Panc1 (cell line): ENCODE results near the gene ERCC1. TPM values are rescaled to one million over a fixed set of nuclear protein-coding genes. Genes with fewer than 3 reads are reported as not detected.

Source experiments
- ATAC-seq: fragments of 200-7000 bp; cut with Tn5 transposase; 2 replicates; pipeline ENCODE4 v1.9.1; 2020; ENCODE audit warnings: mild to moderate bottlenecking, moderate library complexity
- BruUV-seq: library from RNA; stranded (reverse); fragments of 400-500 nt; replicated peaks from 2 replicates; lab custom pipeline; 2021; lab: Mats Ljungman, UMichigan
- CTCF ChIA-PET: fragments of 300-600 bp; sonication (Branson Sonifier 250); formaldehyde crosslinking; loops from one replicate; lab custom pipeline; 2022; ENCODE audit warnings: antibody characterized with exemption; lab: Charles Lee
- POLR2A ChIA-PET: fragments of 300-600 bp; sonication (Branson Sonifier 250); formaldehyde crosslinking; loops from one replicate; lab custom pipeline; 2022; ENCODE audit warnings: antibody characterized with exemption; lab: Charles Lee
- DNase-seq: peaks from one replicate; pipeline ENCODE4 v3.0.0-alpha.2; 2010; ENCODE audit warnings: low read depth, low spot score
- H3K27ac ChIP-seq: 2 replicates; pipeline ENCODE4 v1.5.1; 2011; ENCODE audit warnings: mild to moderate bottlenecking, low read length, inconsistent platforms
- H3K27me3 ChIP-seq: fragments of 200-500 bp; sonication (Bioruptor generic); 2 replicates; pipeline ENCODE4 v1.6.0; 2014; ENCODE audit warnings: low read length, inconsistent platforms; ENCODE audit not compliant: control insufficient read depth, insufficient read depth
- H3K36me3 ChIP-seq: fragments of 200-500 bp; sonication (Bioruptor generic); 2 replicates; pipeline ENCODE4 v1.5.1; 2014; ENCODE audit warnings: inconsistent platforms, mild to moderate bottlenecking, low read length, moderate library complexity; ENCODE audit not compliant: control insufficient read depth, insufficient read depth
- H3K4me1 ChIP-seq: 2 replicates; pipeline ENCODE4 v1.5.1; 2011; ENCODE audit warnings: inconsistent platforms, mild to moderate bottlenecking, low read length, moderate library complexity; ENCODE audit not compliant: control insufficient read depth, insufficient read depth
- H3K4me3 ChIP-seq, 2 experiments: 2 replicates each; pipeline ENCODE4 v1.5.1; 2011 to 2012; ENCODE audit warnings: low read depth in 2 of 2, low read length in 2 of 2, mild to moderate bottlenecking in 2 of 2, inconsistent platforms in 1 of 2, moderate library complexity in 1 of 2
- H3K9me3 ChIP-seq: fragments of 200-500 bp; sonication (Bioruptor generic); 2 replicates; pipeline ENCODE4 v1.5.1; 2014; ENCODE audit warnings: low read depth, mild to moderate bottlenecking, inconsistent platforms, low read length, moderate library complexity; ENCODE audit not compliant: control insufficient read depth, insufficient read depth
- POLR2AphosphoS5 ChIP-seq: IDR thresholded peaks from 2 replicates; pipeline ENCODE4 v1.6.1; 2012; ENCODE audit warnings: mild to moderate bottlenecking, low read depth, low read length, moderate library complexity
- SIN3A ChIP-seq: IDR thresholded peaks from 2 replicates; pipeline ENCODE4 v1.6.1; 2012; ENCODE audit warnings: low read depth, mild to moderate bottlenecking, low read length, moderate library complexity, borderline replicate concordance; ENCODE audit not compliant: insufficient read depth
- TCF7L2 ChIP-seq: IDR thresholded peaks from 2 replicates; pipeline ENCODE4 v1.6.1; 2011; ENCODE audit warnings: mild to moderate bottlenecking, low read depth, low read length, inconsistent platforms
- in situ Hi-C: cut with HindIII; loops from 2 replicates; pipeline ENCODE4 v1.10.0; 2016; ENCODE audit warnings: low sequenced_read_pairs, low pct_unique_long_range_greater_than_20kb
- intact Hi-C: fragments of 100-400 bp; cut with micrococcal nuclease; formaldehyde crosslinking; loops from one replicate; pipeline ENCODE4 v1.10.0; 2022; ENCODE audit not compliant: unreplicated experiment
- total RNA-seq: library from RNA; stranded (reverse); gene quantifications from one replicate; pipeline ENCODE4 v1.2.1, GENCODE V29; 2021; ENCODE audit not compliant: unreplicated experiment
- TF ChIP-seq, protein P1 (sequence below), 2 experiments: IDR thresholded peaks; 2 replicates each; pipeline ENCODE4 v1.6.1; 2011 to 2012; ENCODE audit warnings: low read depth in 2 of 2, control low read depth in 1 of 2, low read length in 1 of 2, mild to moderate bottlenecking in 1 of 2, moderate library complexity in 1 of 2; ENCODE audit not compliant: insufficient read depth in 1 of 2
- TF ChIP-seq, protein P2 (sequence below): fragments of 450-650 bp; IDR thresholded peaks from 2 replicates; pipeline ENCODE4 v1.5.1; 2017; ENCODE audit warnings: mild to moderate bottlenecking

Gene ERCC1
- total RNA-seq, 1 experiment from 2014 or later = 80.3 TPM

DNA sequence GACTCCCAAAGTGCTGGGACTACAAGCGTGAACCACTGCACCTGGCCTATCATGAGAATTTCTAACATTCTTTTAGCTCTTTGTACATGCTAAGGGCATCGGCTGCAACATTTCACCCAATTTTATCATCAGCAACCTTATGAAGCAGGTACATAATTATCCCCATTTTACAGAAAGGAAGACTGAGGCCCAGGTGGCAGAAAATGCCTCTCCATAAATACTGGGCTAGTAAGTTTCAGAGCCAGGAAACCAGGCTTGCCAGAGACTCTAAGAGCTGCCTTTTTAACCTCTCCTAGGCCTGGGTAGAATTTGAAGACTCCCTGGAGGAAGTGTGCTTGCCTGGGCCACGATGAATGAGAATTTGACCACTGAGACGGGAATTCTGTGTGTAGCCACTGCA lies 55.6 kb downstream of the ERCC1 start:
- Histone ChIP-seq H3K4me3 (no peak overlapping the region), H3K27me3 (no peaks in the 10 kb centered on the region), H3K27ac (no peak overlapping the region), H3K9me3 (no peaks in the 10 kb centered on the region), H3K4me1 (peaks cover 4% of the 10 kb centered on the region; the same call in 1 of the 2 replicates), H3K36me3 (no peaks in the 10 kb centered on the region)
- in situ Hi-C loops (no loop called here), intact Hi-C loops (no loop called here)
- ChIA-PET POLR2A (interaction anchor here (0.8 kb wide), 1 partner anchor 36 kb away, joined by 5 read pairs; the partner anchor contains the start of gene PPP1R13L), CTCF (no interaction called here)
- ATAC-seq (no peak), DNase-seq (no peak)
- TF ChIP-seq, protein P1, sequence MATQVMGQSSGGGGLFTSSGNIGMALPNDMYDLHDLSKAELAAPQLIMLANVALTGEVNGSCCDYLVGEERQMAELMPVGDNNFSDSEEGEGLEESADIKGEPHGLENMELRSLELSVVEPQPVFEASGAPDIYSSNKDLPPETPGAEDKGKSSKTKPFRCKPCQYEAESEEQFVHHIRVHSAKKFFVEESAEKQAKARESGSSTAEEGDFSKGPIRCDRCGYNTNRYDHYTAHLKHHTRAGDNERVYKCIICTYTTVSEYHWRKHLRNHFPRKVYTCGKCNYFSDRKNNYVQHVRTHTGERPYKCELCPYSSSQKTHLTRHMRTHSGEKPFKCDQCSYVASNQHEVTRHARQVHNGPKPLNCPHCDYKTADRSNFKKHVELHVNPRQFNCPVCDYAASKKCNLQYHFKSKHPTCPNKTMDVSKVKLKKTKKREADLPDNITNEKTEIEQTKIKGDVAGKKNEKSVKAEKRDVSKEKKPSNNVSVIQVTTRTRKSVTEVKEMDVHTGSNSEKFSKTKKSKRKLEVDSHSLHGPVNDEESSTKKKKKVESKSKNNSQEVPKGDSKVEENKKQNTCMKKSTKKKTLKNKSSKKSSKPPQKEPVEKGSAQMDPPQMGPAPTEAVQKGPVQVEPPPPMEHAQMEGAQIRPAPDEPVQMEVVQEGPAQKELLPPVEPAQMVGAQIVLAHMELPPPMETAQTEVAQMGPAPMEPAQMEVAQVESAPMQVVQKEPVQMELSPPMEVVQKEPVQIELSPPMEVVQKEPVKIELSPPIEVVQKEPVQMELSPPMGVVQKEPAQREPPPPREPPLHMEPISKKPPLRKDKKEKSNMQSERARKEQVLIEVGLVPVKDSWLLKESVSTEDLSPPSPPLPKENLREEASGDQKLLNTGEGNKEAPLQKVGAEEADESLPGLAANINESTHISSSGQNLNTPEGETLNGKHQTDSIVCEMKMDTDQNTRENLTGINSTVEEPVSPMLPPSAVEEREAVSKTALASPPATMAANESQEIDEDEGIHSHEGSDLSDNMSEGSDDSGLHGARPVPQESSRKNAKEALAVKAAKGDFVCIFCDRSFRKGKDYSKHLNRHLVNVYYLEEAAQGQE (IDR thresholded peaks at IDR 0.05; ENCODE audit: insufficient read depth in 1 of 2, low read depth in 2 of 2, low read length in 1 of 2) = no peak
- no TSS peak for BruUV-seq

DNA sequence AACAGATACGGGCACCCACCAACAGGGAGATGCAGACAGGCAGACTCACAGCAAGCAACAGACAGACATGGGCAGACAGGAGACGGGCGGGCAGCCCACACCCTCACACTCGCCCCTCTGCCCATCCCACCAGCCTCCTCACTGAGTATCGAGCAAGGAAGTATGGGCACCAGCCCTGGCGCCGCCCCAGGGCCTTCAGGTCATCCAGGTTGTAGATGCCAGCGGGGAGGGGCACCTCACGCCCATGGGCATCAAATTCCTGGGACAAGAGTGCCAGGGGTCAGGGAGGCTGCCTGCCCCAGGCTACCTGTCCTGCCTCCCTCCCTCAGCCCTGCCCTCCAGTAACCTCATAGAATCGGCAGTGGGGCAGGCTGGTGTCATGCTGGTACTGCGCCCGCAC lies 59.0 kb downstream of the ERCC1 start:
- H3K27ac ChIP-seq = no peak overlapping the region
- no peak overlapping the region for H3K4me3 ChIP-seq
- H3K9me3 ChIP-seq = no peaks in the 10 kb centered on the region
- H3K36me3 ChIP-seq = no peaks in the 10 kb centered on the region
- no peaks in the 10 kb centered on the region for H3K4me1 ChIP-seq
- in situ Hi-C loops (no loop called here), intact Hi-C loops (no loop called here)
- TF ChIP-seq, protein P1 (IDR thresholded peaks at IDR 0.05; ENCODE audit: insufficient read depth in 1 of 2, low read depth in 2 of 2, low read length in 1 of 2) = no peak
- TF ChIP-seq, protein P2, sequence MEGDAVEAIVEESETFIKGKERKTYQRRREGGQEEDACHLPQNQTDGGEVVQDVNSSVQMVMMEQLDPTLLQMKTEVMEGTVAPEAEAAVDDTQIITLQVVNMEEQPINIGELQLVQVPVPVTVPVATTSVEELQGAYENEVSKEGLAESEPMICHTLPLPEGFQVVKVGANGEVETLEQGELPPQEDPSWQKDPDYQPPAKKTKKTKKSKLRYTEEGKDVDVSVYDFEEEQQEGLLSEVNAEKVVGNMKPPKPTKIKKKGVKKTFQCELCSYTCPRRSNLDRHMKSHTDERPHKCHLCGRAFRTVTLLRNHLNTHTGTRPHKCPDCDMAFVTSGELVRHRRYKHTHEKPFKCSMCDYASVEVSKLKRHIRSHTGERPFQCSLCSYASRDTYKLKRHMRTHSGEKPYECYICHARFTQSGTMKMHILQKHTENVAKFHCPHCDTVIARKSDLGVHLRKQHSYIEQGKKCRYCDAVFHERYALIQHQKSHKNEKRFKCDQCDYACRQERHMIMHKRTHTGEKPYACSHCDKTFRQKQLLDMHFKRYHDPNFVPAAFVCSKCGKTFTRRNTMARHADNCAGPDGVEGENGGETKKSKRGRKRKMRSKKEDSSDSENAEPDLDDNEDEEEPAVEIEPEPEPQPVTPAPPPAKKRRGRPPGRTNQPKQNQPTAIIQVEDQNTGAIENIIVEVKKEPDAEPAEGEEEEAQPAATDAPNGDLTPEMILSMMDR = no peak
- TF ChIP-seq SIN3A (no peak), POLR2AphosphoS5 (no peak), TCF7L2 (no peak)
- H3K27me3 ChIP-seq = no peaks in the 10 kb centered on the region
- DNase-seq = no peak
- ChIA-PET CTCF (no interaction called here), POLR2A (no interaction called here)
- no peak for ATAC-seq
- BruUV-seq = no TSS peak
